GM18526 (cell line): ENCODE data around the gene DNAJC7.

ENCODE experiments used
- POLR2A ChIP-seq: IDR thresholded peaks from 3 replicates; pipeline ENCODE4 v1.6.1; 2011; ENCODE audit not compliant: insufficient read length; ENCODE audit errors: extremely low read depth

DNAJC7 gene

GRCh38 chr17:41962768-41963434 lies 54.3 kb downstream of the DNAJC7 start:
- TF ChIP-seq POLR2A: no peak

- no peak for TF ChIP-seq POLR2A
Measured at GRCh38 chr17:41962111-41962510, 55.1 kb downstream of the DNAJC7 start.

- no peak for TF ChIP-seq POLR2A
Measured at GRCh38 chr17:41959336-41960095, 57.7 kb downstream of the DNAJC7 start.

- TF ChIP-seq POLR2A: no peak
Measured at GRCh38 chr17:41959030-41959335, 58.3 kb downstream of the DNAJC7 start.

GRCh38 chr17:41957869-41958439 lies 59.3 kb downstream of the DNAJC7 start:
- TF ChIP-seq POLR2A: no peak

GRCh38 chr17:41957031-41957868 lies 60.0 kb downstream of the DNAJC7 start:
- no peak for TF ChIP-seq POLR2A

- no peak for TF ChIP-seq POLR2A
Measured at GRCh38 chr17:41956522-41956921, 60.7 kb downstream of the DNAJC7 start.

GRCh38 chr17:41948762-41949460 lies 68.3 kb downstream of the DNAJC7 start:
- TF ChIP-seq POLR2A: no peak

GRCh38 chr17:41944943-41945342 lies 72.3 kb downstream of the DNAJC7 start:
- no peak for TF ChIP-seq POLR2A

GRCh38 chr17:41943492-41943891 lies 73.7 kb downstream of the DNAJC7 start:
- no peak for TF ChIP-seq POLR2A

- TF ChIP-seq POLR2A: no peak
Measured at GRCh38 chr17:41942626-41943373, 74.4 kb downstream of the DNAJC7 start.

GRCh38 chr17:41941168-41941567 lies 76.1 kb downstream of the DNAJC7 start:
- no peak for TF ChIP-seq POLR2A

GRCh38 chr17:41939693-41940090 lies 77.5 kb downstream of the DNAJC7 start:
- TF ChIP-seq POLR2A: no peak

- no peak for TF ChIP-seq POLR2A
Measured at GRCh38 chr17:41939044-41939692, 78.1 kb downstream of the DNAJC7 start.
